HG03095 (cell line): ENCODE results near the gene DENND1C.

Source experiments
- ATAC-seq: cut with Tn5 transposase; IDR thresholded peaks from one replicate; pipeline ENCODE4 v1.9.1; 2021; ENCODE audit warnings: moderate library complexity; ENCODE audit not compliant: unreplicated experiment

Gene DENND1C

DNA sequence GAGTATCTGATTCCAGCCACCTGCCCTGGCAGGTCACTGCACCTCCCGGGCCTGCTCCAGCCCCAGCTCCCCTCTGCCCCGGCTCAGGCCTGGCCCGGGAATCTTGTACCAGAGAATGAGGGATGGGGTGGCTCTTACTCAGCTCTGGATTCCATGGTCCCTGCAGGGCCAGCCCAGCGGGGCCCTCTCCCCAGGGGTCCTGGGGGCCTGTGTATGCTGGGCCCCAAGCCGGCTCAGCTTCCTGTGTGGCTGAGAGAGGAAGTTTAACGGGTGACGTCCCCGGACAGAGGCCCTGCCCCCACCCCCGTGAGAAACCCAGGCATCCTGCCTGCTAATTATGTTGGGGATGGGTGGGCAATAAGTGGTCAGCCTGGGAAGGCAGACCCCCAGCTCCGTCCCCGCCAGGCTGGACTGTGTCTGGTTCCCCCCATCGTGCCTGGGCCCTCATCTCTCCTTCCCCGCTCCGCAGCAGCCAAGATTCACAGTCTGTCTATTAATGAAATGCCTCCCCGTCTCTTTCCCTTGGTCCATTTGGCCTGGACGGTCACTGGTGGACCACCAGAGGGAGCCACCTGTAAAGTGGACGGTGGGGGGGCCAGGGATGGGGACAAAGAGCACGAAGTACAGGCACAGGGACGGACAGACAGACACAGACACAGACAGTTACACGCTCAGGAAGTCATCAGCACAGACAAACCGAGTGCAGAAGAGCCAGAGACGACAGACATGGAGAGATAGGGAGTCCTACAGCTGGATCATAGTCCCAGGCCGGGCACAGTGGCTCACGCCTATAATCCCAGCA is at the start of gene DENND1C:
TSS of gene DENND1C (minus strand) at position 247 of the 802 bp plus-strand sequence. CDS start at position 155, 92 bp downstream.
- ATAC-seq, result peak; percentile 50

DNA sequence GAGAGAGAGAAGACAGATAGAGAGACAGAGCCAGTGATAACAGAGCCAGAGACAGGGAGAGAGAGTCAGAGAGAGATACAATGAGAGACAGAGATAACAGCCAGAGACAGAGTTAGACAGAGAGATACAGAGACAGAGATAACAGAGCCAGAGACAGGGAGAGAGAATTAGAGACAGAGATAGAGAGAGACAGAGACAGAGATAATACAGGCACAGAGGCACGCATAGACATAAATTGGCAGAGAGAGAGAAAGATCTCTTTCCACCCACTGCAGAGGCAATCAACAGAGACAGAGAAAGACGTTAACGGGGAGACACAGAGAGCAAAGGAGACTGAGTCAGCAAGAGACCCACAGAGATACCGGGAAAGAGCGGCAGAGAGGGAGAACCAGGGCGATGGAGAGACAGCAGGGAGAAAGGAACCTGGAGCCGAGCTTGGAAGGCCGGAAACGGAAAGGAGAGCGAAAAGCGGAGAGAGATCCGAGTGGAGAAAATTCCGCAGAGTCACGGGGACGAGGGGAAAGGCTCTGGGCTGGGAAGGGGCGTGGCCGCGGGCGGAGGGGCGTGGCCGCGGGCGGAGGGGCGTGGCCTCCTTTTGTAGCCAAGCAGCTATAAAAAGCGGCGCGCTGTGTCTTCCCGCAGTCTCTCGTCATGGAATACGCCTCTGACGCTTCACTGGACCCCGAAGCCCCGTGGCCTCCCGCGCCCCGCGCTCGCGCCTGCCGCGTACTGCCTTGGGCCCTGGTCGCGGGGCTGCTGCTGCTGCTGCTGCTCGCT is 49.0 kb upstream of the DENND1C start, which contains the start of gene TNFSF9:
TSS of gene TNFSF9 (plus strand) at position 641 of the 777 bp plus-strand sequence. CDS start at position 652, 11 bp downstream.
- ATAC-seq, result no peak

GRCh38 chr19:6529937-6530385 is 48.4 kb upstream of the DENND1C start:
- no peak for ATAC-seq

DNA sequence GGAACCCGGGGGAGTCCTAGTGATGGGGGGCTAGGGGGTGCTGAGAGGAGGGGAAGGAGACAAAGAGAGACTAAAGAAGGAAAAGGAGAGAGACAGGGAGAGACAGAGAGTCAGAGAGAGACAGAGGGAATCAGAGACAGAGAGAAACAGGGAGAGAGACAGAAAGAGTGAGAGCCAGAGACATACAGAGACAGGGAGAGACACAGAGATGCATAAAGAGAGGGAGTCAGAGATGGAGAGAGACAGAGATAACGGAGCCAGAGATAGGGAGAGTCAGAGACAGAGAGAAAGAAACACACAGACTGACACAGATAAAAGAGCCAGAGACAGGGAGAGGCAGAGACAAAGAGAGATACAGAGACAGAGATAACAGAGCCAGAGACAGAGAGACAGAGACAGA is 47.8 kb upstream of the DENND1C start:
- no peak for ATAC-seq

DNA sequence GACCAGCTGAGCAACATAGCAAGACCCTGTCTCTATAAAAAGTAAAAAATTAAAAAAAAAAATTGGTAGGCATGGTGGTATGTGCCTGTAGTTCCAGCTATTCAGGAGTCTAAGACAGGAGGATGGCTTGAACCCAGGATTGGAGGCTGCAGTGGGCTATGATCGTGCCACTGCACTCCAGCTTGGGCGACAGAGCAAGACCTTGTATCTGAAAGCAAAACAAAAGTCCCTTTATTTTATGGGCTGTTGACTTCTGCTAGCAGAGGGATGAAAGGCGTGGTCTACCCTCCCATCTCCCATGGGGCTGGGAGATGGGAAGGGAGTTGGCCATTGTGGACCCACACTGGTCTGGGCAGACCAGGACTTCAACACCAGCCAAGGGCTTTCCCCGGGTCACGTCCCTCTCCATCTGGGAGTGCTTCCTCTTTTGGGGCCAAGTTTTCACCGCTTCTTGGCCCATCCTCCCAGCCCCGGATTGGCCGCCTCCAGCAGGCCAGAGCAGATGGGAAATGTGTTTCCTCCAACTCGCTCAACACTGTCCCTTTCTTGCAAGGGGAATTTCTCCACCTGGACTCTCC is 47.0 kb upstream of the DENND1C start:
- ATAC-seq, result no peak

DNA sequence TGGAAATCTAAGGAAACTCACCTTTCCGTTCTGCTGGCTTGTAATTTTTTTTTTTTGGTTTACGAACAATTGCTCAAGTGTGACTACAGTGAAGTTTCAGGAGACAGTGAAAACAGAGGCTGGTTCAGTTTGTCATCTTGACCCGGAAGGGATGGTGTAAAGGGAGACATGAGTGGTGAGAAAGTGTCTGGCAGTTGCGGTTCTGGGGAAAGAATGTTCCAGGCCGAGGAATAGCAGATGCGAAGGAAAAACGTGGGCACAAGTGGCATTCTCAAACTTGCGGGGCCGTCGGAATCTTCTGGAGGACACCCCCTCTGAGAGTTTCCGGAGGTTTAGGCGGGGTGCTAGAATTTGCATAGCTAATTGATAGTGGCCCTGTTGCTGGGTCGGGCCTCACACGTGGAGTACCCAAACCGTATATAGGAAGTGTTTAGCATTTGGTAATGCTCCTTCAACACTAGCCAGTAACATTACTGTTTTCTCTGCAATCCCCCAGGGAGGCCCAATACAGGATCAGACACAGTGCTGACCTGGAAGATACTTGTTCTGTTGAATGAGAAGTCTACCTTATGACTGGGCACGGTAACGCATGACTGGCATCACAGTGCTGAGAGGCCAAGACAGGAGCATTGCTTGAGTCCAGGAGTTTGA is 46.4 kb upstream of the DENND1C start:
- peak; percentile 44 for ATAC-seq

GRCh38 chr19:6524311-6524710 is 42.7 kb upstream of the DENND1C start:
- ATAC-seq, result no peak

DNA sequence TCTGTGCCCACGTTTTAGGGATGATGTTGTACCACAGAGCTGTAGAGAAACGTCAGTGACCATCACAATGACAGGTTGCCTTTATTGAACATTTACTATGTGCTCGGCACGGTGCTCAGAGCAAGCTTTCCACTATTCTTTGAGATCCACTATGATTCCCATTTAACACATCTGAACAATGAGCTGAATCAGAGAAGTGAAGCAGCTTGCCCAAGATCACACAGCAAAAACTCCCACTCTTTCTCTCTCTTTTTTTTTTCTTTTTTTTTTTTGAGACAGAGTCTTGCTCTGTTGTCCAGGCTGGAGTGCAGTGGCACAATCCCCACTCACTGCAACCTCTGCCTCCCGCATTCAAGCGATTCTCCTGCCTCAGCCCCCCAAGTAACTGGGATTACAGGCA is 41.1 kb upstream of the DENND1C start:
- ATAC-seq, result no peak

DNA sequence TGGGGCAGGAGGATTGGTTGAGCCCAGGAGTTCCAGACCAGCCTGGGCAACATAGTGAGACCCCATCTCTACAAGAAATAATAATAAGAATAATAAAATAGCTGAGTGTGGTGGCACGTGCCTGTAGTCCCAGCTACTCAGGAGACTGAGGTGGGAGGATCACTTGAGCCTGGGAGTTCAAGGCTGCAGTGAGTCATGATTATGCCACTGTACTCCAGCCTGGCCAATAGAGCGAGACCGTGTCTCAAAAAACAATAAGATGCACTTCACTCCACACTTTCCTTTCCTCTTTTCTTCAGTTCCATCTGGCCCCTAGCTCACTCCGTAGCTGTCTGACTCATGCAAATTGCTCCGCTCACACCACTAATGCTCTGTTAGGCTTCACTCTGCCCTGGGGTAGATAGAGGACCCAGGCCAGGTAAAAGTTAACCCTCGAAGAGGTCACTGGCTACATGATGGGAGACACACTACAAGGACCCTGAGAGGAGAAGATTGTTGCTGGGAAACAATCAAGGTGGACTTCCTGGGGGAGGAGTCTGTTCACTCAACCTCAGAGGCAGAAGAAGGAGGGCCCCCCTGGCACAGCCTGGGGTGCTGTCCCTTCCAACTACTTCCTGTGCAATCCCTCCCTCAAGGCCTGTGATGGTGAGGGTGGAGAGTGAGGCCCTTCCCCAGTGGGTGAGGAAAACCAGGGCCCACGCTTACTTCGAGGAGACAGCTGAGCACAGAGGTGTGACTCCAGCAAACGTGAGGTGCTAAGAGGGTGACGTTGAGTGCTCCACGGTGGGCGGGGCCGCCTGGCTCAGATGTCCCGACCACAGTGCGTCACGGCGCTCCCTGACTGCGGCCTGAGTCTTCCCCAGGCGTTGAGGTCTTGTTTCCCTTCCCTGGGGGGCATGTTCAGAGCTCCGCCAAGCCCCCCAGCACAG is 40.4 kb upstream of the DENND1C start:
- peak; percentile 35 for ATAC-seq

- no peak for ATAC-seq
Observed at GRCh38 chr19:6519289-6519688, 37.7 kb upstream of the DENND1C start.

DNA sequence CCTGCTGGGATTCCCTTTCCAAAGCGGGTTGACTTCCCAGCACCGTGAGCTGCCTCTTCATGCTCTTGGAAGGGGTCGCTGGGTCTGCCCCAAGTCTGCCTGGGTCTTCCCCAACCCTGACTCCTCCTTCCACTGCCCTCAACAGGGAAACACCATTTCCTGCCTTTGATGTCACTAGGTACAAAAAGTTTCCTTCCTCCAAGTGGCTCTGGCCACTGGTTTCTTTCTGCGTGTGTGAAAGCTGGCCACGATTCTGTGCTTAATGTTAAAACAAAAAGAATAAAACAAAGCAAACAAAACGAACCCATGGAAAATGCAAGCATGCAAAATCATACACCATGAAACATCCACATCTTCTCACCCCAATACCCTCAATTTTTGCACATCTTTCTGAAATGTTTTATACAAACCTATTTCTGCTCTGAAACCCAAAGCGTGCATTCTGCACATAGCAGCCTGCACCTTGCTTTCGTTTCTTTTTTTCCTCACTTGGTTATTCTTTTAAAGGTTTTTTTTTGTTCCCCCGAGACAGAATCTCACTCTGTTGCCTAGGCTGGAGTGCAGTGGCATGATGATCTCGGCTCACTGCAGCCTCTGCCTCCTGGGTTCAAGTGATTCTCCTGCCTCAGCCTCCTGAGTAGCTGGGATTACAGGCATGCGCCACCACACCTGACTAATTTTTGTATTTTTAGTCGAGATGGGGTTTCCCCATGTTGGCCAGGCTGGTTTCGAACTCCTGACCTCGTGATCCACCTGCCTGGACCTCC is 36.7 kb upstream of the DENND1C start:
- no peak for ATAC-seq

- ATAC-seq, result peak; percentile 33
Observed at GRCh38 chr19:6516659-6517291, 35.2 kb upstream of the DENND1C start.

GRCh38 chr19:6516018-6516658 is 34.6 kb upstream of the DENND1C start:
- ATAC-seq, result peak; percentile 36

- no peak for ATAC-seq
Observed at GRCh38 chr19:6514926-6515544, 33.4 kb upstream of the DENND1C start.

DNA sequence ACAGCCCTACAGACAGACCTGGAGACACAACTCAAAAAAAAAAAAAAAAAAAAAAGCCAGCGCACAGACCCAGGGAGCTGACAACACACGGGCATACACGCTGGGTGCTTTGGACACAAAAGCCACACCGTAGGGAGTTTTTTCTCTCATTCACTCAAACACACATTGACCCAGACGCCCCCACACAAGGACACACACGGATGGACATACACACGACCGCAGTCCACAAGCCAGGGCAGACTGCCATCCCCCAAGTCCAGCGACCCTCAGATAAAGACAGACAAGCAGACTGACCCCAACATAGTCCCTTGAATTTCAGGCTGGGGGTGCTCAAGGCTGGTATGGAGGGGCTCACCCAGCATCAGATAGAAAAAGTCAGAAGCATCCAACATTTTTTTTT is 32.5 kb upstream of the DENND1C start:
- no peak for ATAC-seq

DNA sequence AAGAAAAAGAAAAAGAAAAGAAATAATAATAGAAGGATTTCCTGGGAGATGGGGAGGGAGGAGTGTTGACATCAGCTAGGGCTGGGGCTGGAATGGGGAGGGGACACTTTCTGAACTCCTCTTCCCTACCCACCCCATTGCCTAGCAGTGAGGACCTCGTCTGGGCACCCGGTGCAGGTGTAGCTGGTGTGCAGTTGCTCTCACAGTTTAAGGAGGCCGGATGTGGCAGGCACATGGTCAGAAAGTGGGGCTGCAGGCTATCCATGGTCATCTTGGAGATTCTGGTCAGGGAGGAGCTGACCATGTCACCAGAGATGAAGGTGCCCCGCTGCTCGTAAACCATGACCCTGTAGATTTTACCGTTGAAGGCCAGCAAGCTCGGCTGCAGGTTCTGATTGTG is 29.0 kb upstream of the DENND1C start:
- ATAC-seq, result no peak

GRCh38 chr19:6509118-6509971 is 27.8 kb upstream of the DENND1C start:
- ATAC-seq, result no peak
